Mucosa of stomach (tissue), 1 donor: ENCODE data around the gene ATP8A2.
"Not testable (repeated sequence)": the region's sequence is repeated elsewhere in the genome, so short reads cannot be mapped to it uniquely, and the experiment has no call there.

Source experiments
- H3K27me3 ChIP-seq: one replicate; pipeline ENCODE4 v1.7.0; 2013; ENCODE audit warnings: mild to moderate bottlenecking, low read length; ENCODE audit not compliant: control insufficient read depth, insufficient read depth
- H3K36me3 ChIP-seq: one replicate; pipeline ENCODE4 v1.7.0; 2013; ENCODE audit warnings: low read length; ENCODE audit not compliant: control insufficient read depth, insufficient read depth
- H3K4me1 ChIP-seq: one replicate; pipeline ENCODE4 v1.7.0; 2013; ENCODE audit warnings: mild to moderate bottlenecking, low read length; ENCODE audit not compliant: control insufficient read depth, insufficient read depth
- H3K4me3 ChIP-seq: one replicate; pipeline ENCODE4 v1.7.0; 2013; ENCODE audit warnings: low read length
- H3K9ac ChIP-seq: one replicate; pipeline ENCODE4 v1.7.0; 2013; ENCODE audit warnings: mild to moderate bottlenecking, low read length, moderate library complexity
- H3K9me3 ChIP-seq: one replicate; pipeline ENCODE4 v1.7.0; 2013; ENCODE audit warnings: mild to moderate bottlenecking, low read length, moderate library complexity; ENCODE audit not compliant: control insufficient read depth
- donor health status: Pancreatic carcinoma.

ATP8A2 gene

GRCh38 chr13:25371875-25372283 is at the start of gene ATP8A2:
Gene ATP8A2 (plus strand): TSS chr13:25371974. CDS start chr13:25372213, 239 bp downstream.
- H3K9me3 ChIP-seq = no peaks in the 10 kb centered on the region
- H3K27me3 ChIP-seq = peaks cover 56% of the 10 kb centered on the region
- H3K9ac ChIP-seq = no peak within 1 kb of the TSS
- H3K36me3 ChIP-seq = no peaks in the 10 kb centered on the region
- H3K4me3 ChIP-seq = no peak within 1 kb of the TSS
- no peaks in the 10 kb centered on the region for H3K4me1 ChIP-seq

DNA sequence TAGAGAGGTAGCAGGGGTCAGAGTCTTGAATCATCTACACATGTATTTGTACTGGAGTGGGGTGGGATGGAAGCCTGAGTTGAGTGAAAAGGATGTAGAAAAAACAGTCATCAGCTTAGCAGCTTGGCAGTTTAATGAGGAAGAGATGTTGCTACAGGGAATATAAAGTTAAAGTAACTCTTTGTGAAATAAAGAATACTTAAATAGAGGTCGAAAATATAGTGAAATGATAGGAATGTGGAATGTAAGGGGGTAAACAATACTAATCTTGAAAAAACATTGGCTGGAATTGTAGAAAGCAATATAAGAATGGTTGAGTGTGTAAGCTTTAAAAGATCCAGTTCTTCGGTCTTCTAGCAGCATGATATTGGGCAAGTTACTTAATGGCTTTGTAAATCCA is 47.7 kb upstream of the ATP8A2 start:
- H3K9me3 ChIP-seq = no peaks in the 10 kb centered on the region
- no peak overlapping the region for H3K4me3 ChIP-seq
- H3K27me3 ChIP-seq = no peaks in the 10 kb centered on the region
- no peaks in the 10 kb centered on the region for H3K4me1 ChIP-seq
- H3K9ac ChIP-seq = no peak overlapping the region
- no peaks in the 10 kb centered on the region for H3K36me3 ChIP-seq

DNA sequence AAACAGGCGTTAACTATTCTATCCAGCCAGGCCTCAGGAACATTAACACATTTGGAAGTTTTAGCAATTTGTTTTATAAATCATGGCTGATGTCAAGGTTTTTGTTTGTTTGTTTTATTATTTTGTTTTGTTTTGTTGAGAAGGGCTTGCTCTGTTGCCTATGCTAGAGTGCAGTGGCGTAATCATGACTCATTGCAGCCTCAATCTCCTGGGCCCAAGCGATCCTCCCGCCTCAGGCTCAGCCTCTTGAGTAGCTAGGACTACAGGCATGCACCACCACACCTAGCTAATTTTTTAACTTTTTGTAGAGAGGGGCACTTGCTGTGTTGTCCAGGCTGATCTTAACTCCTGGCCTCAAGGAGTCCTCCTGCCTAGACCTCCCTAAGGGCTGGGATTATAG is 42.1 kb upstream of the ATP8A2 start:
- H3K27me3 ChIP-seq = no peaks in the 10 kb centered on the region
- H3K9ac ChIP-seq = no peak overlapping the region
- H3K9me3 ChIP-seq = no peaks in the 10 kb centered on the region
- H3K36me3 ChIP-seq = no peaks in the 10 kb centered on the region
- no peak overlapping the region for H3K4me3 ChIP-seq
- no peaks in the 10 kb centered on the region for H3K4me1 ChIP-seq

GRCh38 chr13:25330541-25330940 is 41.2 kb upstream of the ATP8A2 start:
- H3K4me3 ChIP-seq = no peak overlapping the region
- no peaks in the 10 kb centered on the region for H3K27me3 ChIP-seq
- no peaks in the 10 kb centered on the region for H3K9me3 ChIP-seq
- H3K36me3 ChIP-seq = no peaks in the 10 kb centered on the region
- H3K9ac ChIP-seq = no peak overlapping the region
- no peaks in the 10 kb centered on the region for H3K4me1 ChIP-seq

GRCh38 chr13:25335856-25336255 is 35.9 kb upstream of the ATP8A2 start:
- H3K27me3 ChIP-seq = no peaks in the 10 kb centered on the region
- H3K9ac ChIP-seq = no peak overlapping the region
- H3K36me3 ChIP-seq = no peaks in the 10 kb centered on the region
- no peaks in the 10 kb centered on the region for H3K4me1 ChIP-seq
- H3K9me3 ChIP-seq = no peaks in the 10 kb centered on the region
- no peak overlapping the region for H3K4me3 ChIP-seq

GRCh38 chr13:25345576-25345975 is 26.2 kb upstream of the ATP8A2 start:
- H3K4me3 ChIP-seq = no peak overlapping the region
- no peak overlapping the region for H3K9ac ChIP-seq

GRCh38 chr13:25347151-25347550 is 24.6 kb upstream of the ATP8A2 start:
- Histone ChIP-seq H3K4me1 (no peaks in the 10 kb centered on the region), H3K4me3 (no peak overlapping the region), H3K36me3 (no peaks in the 10 kb centered on the region), H3K9ac (no peak overlapping the region), H3K9me3 (no peaks in the 10 kb centered on the region), H3K27me3 (no peaks in the 10 kb centered on the region)

More at GRCh38 chr13:25345576-25345975, 26.2 kb upstream of the ATP8A2 start:
- Histone ChIP-seq H3K9me3 (no peaks in the 10 kb centered on the region), H3K36me3 (no peaks in the 10 kb centered on the region), H3K27me3 (no peaks in the 10 kb centered on the region), H3K4me1 (no peaks in the 10 kb centered on the region)

DNA sequence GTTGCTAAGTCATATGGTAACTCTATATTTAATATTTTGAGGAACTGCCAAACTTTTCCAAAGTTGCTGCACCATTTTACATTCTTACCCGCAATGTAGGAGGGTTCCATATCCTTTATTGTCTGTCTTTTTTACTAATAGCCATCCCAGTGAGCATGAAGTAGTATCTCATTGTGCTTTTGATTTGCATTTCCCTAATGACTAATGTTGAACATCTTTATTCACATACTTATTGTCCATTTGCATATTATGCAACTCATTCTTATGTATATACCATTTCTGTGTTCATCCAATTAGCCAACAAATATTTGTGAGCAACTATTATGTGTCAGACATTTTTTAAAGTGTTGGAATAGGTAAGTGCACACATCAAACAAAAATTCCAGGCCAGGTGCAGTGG is 20.4 kb upstream of the ATP8A2 start:
- H3K4me3 ChIP-seq = no peak overlapping the region
- no peaks in the 10 kb centered on the region for H3K4me1 ChIP-seq
- H3K9ac ChIP-seq = no peak overlapping the region
- H3K9me3 ChIP-seq = no peaks in the 10 kb centered on the region
- no peaks in the 10 kb centered on the region for H3K27me3 ChIP-seq
- H3K36me3 ChIP-seq = no peaks in the 10 kb centered on the region

DNA sequence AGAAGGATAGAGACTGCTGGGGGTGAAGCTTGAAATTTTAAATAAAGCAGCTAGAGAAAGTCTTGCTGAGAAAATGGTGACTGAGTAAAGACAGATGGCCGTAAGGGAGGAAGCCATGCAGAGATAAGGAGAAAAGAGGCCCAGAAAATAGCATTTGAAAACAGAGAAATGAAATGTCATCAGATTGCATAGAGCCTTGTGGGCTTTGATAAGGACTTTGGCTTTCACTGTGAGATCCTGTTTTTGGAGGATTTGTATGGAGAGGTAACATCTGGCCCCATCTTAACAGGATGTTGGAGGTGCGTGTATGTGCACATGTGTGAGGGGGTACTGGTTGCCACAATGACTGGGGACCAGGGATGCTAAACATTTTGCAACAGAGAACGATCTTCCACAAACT is 19.5 kb upstream of the ATP8A2 start:
- H3K4me3 ChIP-seq = no peak overlapping the region
- no peaks in the 10 kb centered on the region for H3K9me3 ChIP-seq
- H3K9ac ChIP-seq = no peak overlapping the region
- no peaks in the 10 kb centered on the region for H3K4me1 ChIP-seq
- H3K27me3 ChIP-seq = no peaks in the 10 kb centered on the region
- H3K36me3 ChIP-seq = no peaks in the 10 kb centered on the region

DNA sequence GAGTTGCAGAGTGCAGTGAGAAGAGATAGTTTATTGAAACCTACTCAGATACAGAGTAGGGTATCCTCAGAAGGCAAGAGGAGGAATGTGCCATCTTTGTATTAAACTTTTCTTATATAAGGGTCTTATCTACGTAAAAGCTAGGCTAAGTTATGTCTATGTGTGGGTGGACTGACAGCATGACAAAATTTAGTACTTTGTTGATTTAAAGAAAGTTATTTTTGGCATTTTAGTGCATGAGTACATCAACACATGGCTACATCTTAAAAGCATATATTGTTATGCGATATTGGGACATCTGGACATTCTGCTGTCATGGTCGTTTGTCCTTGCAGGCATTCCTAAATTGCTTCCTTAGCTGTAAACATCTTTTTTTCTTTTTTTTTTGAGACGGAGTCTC is 19.0 kb upstream of the ATP8A2 start:
- Histone ChIP-seq H3K4me3 (no peak overlapping the region), H3K9ac (no peak overlapping the region), H3K36me3 (no peaks in the 10 kb centered on the region), H3K9me3 (no peaks in the 10 kb centered on the region), H3K4me1 (no peaks in the 10 kb centered on the region), H3K27me3 (no peaks in the 10 kb centered on the region)

GRCh38 chr13:25353344-25353743 is 18.4 kb upstream of the ATP8A2 start:
- Histone ChIP-seq H3K4me1 (no peaks in the 10 kb centered on the region), H3K36me3 (no peaks in the 10 kb centered on the region), H3K9ac (no peak overlapping the region), H3K9me3 (no peaks in the 10 kb centered on the region), H3K27me3 (no peaks in the 10 kb centered on the region), H3K4me3 (no peak overlapping the region)

- Histone ChIP-seq H3K36me3 (no peaks in the 10 kb centered on the region), H3K27me3 (no peaks in the 10 kb centered on the region), H3K9ac (no peak overlapping the region), H3K4me1 (no peaks in the 10 kb centered on the region), H3K4me3 (no peak overlapping the region), H3K9me3 (no peaks in the 10 kb centered on the region)
Observed at GRCh38 chr13:25354377-25354776, 17.4 kb upstream of the ATP8A2 start.

GRCh38 chr13:25360443-25360842 is 11.3 kb upstream of the ATP8A2 start:
- H3K9ac ChIP-seq, H3K9me3 ChIP-seq, H3K4me3 ChIP-seq: not testable (repeated sequence)

More at GRCh38 chr13:25360443-25360842, 11.3 kb upstream of the ATP8A2 start:
- H3K36me3 ChIP-seq, H3K27me3 ChIP-seq, H3K4me1 ChIP-seq: not testable (repeated sequence)
